ENCODE measurements around the gene TRAM2. TPM values are rescaled to one million over a fixed set of nuclear protein-coding genes. Genes with fewer than 3 reads are reported as not detected.

TRAM2 gene
- total RNA-seq, 1 experiment from 2014 or later: 13.4 TPM

GRCh38 chr6:52580905-52581304 is 4.0 kb upstream of the TRAM2 start:
- no peaks in the 10 kb centered on the region for H3K36me3 Mint-ChIP-seq
- no peak for ATAC-seq
- CTCF ChIA-PET: no interaction called here
- peaks cover 9% of the 10 kb centered on the region for H3K4me1 Mint-ChIP-seq
- no peak for DNase-seq (ENCODE audit: low spot score)
- H3K4me3 Mint-ChIP-seq: no peak overlapping the region
- no peaks in the 10 kb centered on the region for H3K9me3 Mint-ChIP-seq
- H3K27ac Mint-ChIP-seq: no peak overlapping the region
- H3K27me3 Mint-ChIP-seq (ENCODE audit: low read depth): no peaks in the 10 kb centered on the region
- POLR2A ChIA-PET: no interaction called here
- no peak for TF ChIP-seq ATF1 (CRISPR knock-in tag; IDR thresholded peaks at IDR 0.05)
- no peak for TF ChIP-seq KAT7 (CRISPR knock-in tag; IDR thresholded peaks at IDR 0.05; ENCODE audit: borderline replicate concordance)
- TF ChIP-seq MXD4 (CRISPR knock-in tag; IDR thresholded peaks at IDR 0.05; ENCODE audit: borderline replicate concordance): no peak
- TF ChIP-seq ZNF263 (CRISPR knock-in tag; IDR thresholded peaks at IDR 0.05; ENCODE audit: low read depth): no peak
- TF ChIP-seq RELA (CRISPR knock-in tag; IDR thresholded peaks at IDR 0.05; ENCODE audit: borderline replicate concordance): no peak
- no peak for TF ChIP-seq ETV6 (CRISPR knock-in tag; IDR thresholded peaks at IDR 0.05)
- TF ChIP-seq NR3C1 (CRISPR knock-in tag; conservative IDR thresholded peaks at IDR 0.05; ENCODE audit: low read depth): no peak
- TF ChIP-seq ZNF281 (CRISPR knock-in tag; IDR thresholded peaks at IDR 0.05): no peak
- TF ChIP-seq PREB (CRISPR knock-in tag; IDR thresholded peaks at IDR 0.05; ENCODE audit: borderline replicate concordance): no peak
- no peak for TF ChIP-seq NFATC4 (CRISPR knock-in tag; IDR thresholded peaks at IDR 0.05)
- TF ChIP-seq MAX (CRISPR knock-in tag; IDR thresholded peaks at IDR 0.05): no peak
- no peak for TF ChIP-seq STAT6 (CRISPR knock-in tag; conservative IDR thresholded peaks at IDR 0.05; ENCODE audit: low read depth)
- TF ChIP-seq ZNF512 (CRISPR knock-in tag; IDR thresholded peaks at IDR 0.05; ENCODE audit: borderline replicate concordance): no peak
- TF ChIP-seq ZSCAN18 (CRISPR knock-in tag; IDR thresholded peaks at IDR 0.05): no peak
- TF ChIP-seq AR (CRISPR knock-in tag; IDR thresholded peaks at IDR 0.05): no peak
